IMR-90 (cell line): ENCODE results near the gene TFAP2C. TPM values are rescaled to one million over a fixed set of nuclear protein-coding genes. Genes with fewer than 3 reads are reported as not detected.

Experiments used
- ATAC-seq: fragments of 200-7000 bp; cut with Tn5 transposase; 2 replicates; pipeline ENCODE4 v1.9.1; 2020; ENCODE audit warnings: low read depth, mild to moderate bottlenecking, moderate library complexity
- BruUV-seq: library from RNA; stranded (reverse); fragments of 400-500 nt; replicated peaks from 2 replicates; lab custom pipeline; 2021; lab: Mats Ljungman, UMichigan
- CTCF ChIA-PET: fragments of 300-600 bp; formaldehyde crosslinking; extraction: SDS; loops from one replicate; lab custom pipeline; 2021; ENCODE audit warnings: antibody characterized with exemption; lab: Yijun Ruan, JAX
- POLR2A ChIA-PET: fragments of 300-600 bp; sonication (Branson Sonifier 250); formaldehyde crosslinking; loops from one replicate; lab custom pipeline; 2022; ENCODE audit warnings: antibody characterized with exemption; ENCODE audit not compliant: unreplicated experiment; lab: Charles Lee
- DNase-seq: peaks from one replicate; pipeline ENCODE4 v3.0.0; 2013
- H2AFZ ChIP-seq: replicated peaks from 2 replicates; pipeline ENCODE3; 2013; ENCODE audit warnings: low read length, mild to moderate bottlenecking; ENCODE audit not compliant: poor library complexity
- H2AK5ac ChIP-seq: 2 replicates; pipeline ENCODE4 v1.6.1; 2013; ENCODE audit warnings: low read depth, low read length, inconsistent platforms
- H2AK9ac ChIP-seq: replicated peaks from 2 replicates; pipeline ENCODE3; 2013; ENCODE audit warnings: mild to moderate bottlenecking, low read depth, low read length, moderate library complexity; ENCODE audit not compliant: poor library complexity
- H2BK120ac ChIP-seq: 2 replicates; pipeline ENCODE4 v1.6.1; 2013; ENCODE audit warnings: low read depth, low read length, inconsistent platforms
- H2BK15ac ChIP-seq: 3 replicates; pipeline ENCODE4 v1.6.1; 2013; ENCODE audit warnings: low read depth, low read length, inconsistent platforms
- H2BK20ac ChIP-seq: 2 replicates; pipeline ENCODE4 v1.6.1; 2013; ENCODE audit warnings: low read depth, mild to moderate bottlenecking, inconsistent platforms, low read length, moderate library complexity
- H2BK5ac ChIP-seq: 2 replicates; pipeline ENCODE4 v1.6.1; 2013; ENCODE audit warnings: mild to moderate bottlenecking, low read depth, low read length, inconsistent platforms; ENCODE audit not compliant: poor library complexity, severe bottlenecking
- H3K14ac ChIP-seq: replicated peaks from 2 replicates; pipeline ENCODE4 v1.6.1; 2013; ENCODE audit warnings: low read depth, low read length, inconsistent platforms
- H3K18ac ChIP-seq: 2 replicates; pipeline ENCODE4 v1.6.1; 2013; ENCODE audit warnings: low read depth, low read length, control low read depth
- H3K23ac ChIP-seq: 2 replicates; pipeline ENCODE4 v1.6.1; 2013; ENCODE audit warnings: low read depth, low read length, inconsistent platforms
- H3K27ac ChIP-seq: 2 replicates; pipeline ENCODE4 v1.5.1; 2013; ENCODE audit warnings: mild to moderate bottlenecking, control low read depth, low read length; ENCODE audit not compliant: insufficient read depth
- H3K27me3 ChIP-seq: 2 replicates; pipeline ENCODE4 v1.6.1; 2013; ENCODE audit warnings: low read length; ENCODE audit not compliant: control insufficient read depth, insufficient read depth
- H3K36me3 ChIP-seq: 2 replicates; pipeline ENCODE4 v1.6.1; 2013; ENCODE audit warnings: low read length, mixed read lengths; ENCODE audit not compliant: control insufficient read depth, insufficient read depth
- H3K4ac ChIP-seq: 2 replicates; pipeline ENCODE4 v1.6.1; 2013; ENCODE audit warnings: low read depth, low read length, inconsistent platforms
- H3K4me1 ChIP-seq: 2 replicates; pipeline ENCODE4 v1.6.1; 2013; ENCODE audit warnings: low read length, mixed read lengths; ENCODE audit not compliant: control insufficient read depth, insufficient read depth
- H3K4me2 ChIP-seq: 2 replicates; pipeline ENCODE4 v1.6.1; 2013; ENCODE audit warnings: low read depth, mild to moderate bottlenecking, control low read depth, low read length, moderate library complexity
- H3K4me3 ChIP-seq: 2 replicates; pipeline ENCODE4 v1.5.1; 2013; ENCODE audit warnings: low read depth, mild to moderate bottlenecking, control low read depth, low read length, moderate library complexity; ENCODE audit not compliant: insufficient read depth
- H3K56ac ChIP-seq: 2 replicates; pipeline ENCODE4 v1.6.1; 2013; ENCODE audit warnings: low read length, inconsistent platforms; ENCODE audit not compliant: insufficient read depth; ENCODE audit errors: extremely low read depth
- H3K79me1 ChIP-seq, 2 experiments: 2 replicates each; pipeline ENCODE4 v1.6.1; 2013; ENCODE audit warnings: low read length in 2 of 2, inconsistent platforms in 1 of 2, low read depth in 1 of 2
- H3K9ac ChIP-seq: 2 replicates; pipeline ENCODE4 v1.6.1; 2013; ENCODE audit warnings: low read depth, low read length, control low read depth
- H3K9me1 ChIP-seq: 2 replicates; pipeline ENCODE4 v1.6.1; 2013; ENCODE audit warnings: low read length, inconsistent platforms; ENCODE audit not compliant: insufficient read depth
- H3K9me3 ChIP-seq: 2 replicates; pipeline ENCODE4 v1.6.1; 2013; ENCODE audit warnings: low read length; ENCODE audit not compliant: control insufficient read depth, insufficient read depth
- H4K20me1 ChIP-seq: 2 replicates; pipeline ENCODE4 v1.6.1; 2013; ENCODE audit warnings: low read length, inconsistent platforms; ENCODE audit not compliant: insufficient read depth
- H4K5ac ChIP-seq: 2 replicates; pipeline ENCODE4 v1.6.1; 2013; ENCODE audit warnings: mild to moderate bottlenecking, low read depth, low read length, control low read depth
- H4K8ac ChIP-seq, 2 experiments: 2 replicates each; pipeline ENCODE4 v1.6.1; 2013; ENCODE audit warnings: low read depth in 2 of 2, low read length in 2 of 2, control low read depth in 1 of 2, inconsistent platforms in 1 of 2
- H4K91ac ChIP-seq: 2 replicates; pipeline ENCODE4 v1.6.1; 2013; ENCODE audit warnings: low read depth, low read length, inconsistent platforms; ENCODE audit not compliant: insufficient read depth
- BHLHE40 ChIP-seq: fragments of 150-350 bp; IDR thresholded peaks from 2 replicates; pipeline ENCODE4 v1.6.1; 2016; ENCODE audit warnings: mild to moderate bottlenecking, low read depth, low read length
- CEBPB ChIP-seq: IDR thresholded peaks from 2 replicates; pipeline ENCODE4 v1.6.1; 2012; ENCODE audit warnings: low read depth, low read length, improper control_type of control experiment
- MAZ ChIP-seq: IDR thresholded peaks from 2 replicates; pipeline ENCODE4 v1.6.1; 2012; ENCODE audit warnings: low read depth, mild to moderate bottlenecking, low read length, improper control_type of control experiment, moderate library complexity, borderline replicate concordance
- MXI1 ChIP-seq: IDR thresholded peaks from 2 replicates; pipeline ENCODE4 v1.6.1; 2012; ENCODE audit warnings: low read depth, mild to moderate bottlenecking, low read length, moderate library complexity, borderline replicate concordance
- NFE2L2 ChIP-seq: fragments of 150-350 bp; IDR thresholded peaks from 2 replicates; pipeline ENCODE4 v1.6.1; 2016; ENCODE audit warnings: low read depth, mild to moderate bottlenecking, low read length
- RFX5 ChIP-seq: IDR thresholded peaks from 2 replicates; pipeline ENCODE4 v1.8.0; 2012; ENCODE audit warnings: low read depth, mild to moderate bottlenecking, low read length, moderate library complexity
- SMC3 ChIP-seq: fragments of 150-350 bp; IDR thresholded peaks from 2 replicates; pipeline ENCODE4 v1.6.1; 2016; ENCODE audit warnings: low read depth, mild to moderate bottlenecking, antibody characterized with exemption, low read length, moderate library complexity
- WGBS, 2 experiments: methylation state at CpG; one replicate each; pipeline versions ENCODE4 v1.1.5 to v1.1.7; 2013; ENCODE audit warnings: missing lambda C conversion rate in 2 of 2; ENCODE audit not compliant: insufficient read length in 1 of 2; ENCODE audit errors: extremely low coverage in 2 of 2; 5-methylcytosine and 5-hydroxymethylcytosine counted together
- dilution Hi-C: fragments of 300-500 bp; cut with HindIII; formaldehyde crosslinking; loops from one replicate; pipeline ENCODE4 v1.14.3; 2018; ENCODE audit warnings: low sequenced_read_pairs; ENCODE audit not compliant: unreplicated experiment
- in situ Hi-C: fragments of 300-500 bp; cut with MboI; formaldehyde crosslinking; loops from 3 replicates; pipeline ENCODE4 v1.14.3; 2019; ENCODE audit warnings: low sequenced_read_pairs, inconsistent platforms, mixed read lengths
- intact Hi-C: fragments of 100-400 bp; cut with micrococcal nuclease; formaldehyde crosslinking; loops from 2 replicates; pipeline ENCODE4 v1.10.0; 2022
- polyA plus RNA-seq, 3 experiments: library from polyadenylated mRNA; depleted of rRNA; stranded (reverse); fragments of >200 nt; gene quantifications; 2 replicates each; pipeline ENCODE4 v1.2.3, GENCODE V29; 2012; ENCODE audit warnings: low replicate concordance in 1 of 3
- total RNA-seq: library from RNA; depleted of rRNA; stranded (reverse); fragments of >200 nt; gene quantifications from 2 replicates; pipeline ENCODE4 v1.2.3, GENCODE V29; 2012
- TF ChIP-seq, protein P1 (sequence below): conservative IDR thresholded peaks from 2 replicates; pipeline ENCODE4 v1.5.1; 2012; ENCODE audit warnings: mild to moderate bottlenecking, low read depth, low read length, improper control_type of control experiment
- TF ChIP-seq, protein P2 (sequence below): fragments of 150-350 bp; IDR thresholded peaks from 2 replicates; pipeline ENCODE4 v1.6.1; 2016; ENCODE audit warnings: low read depth, mild to moderate bottlenecking, low read length, moderate library complexity, borderline replicate concordance

The TFAP2C gene
- total and polyA plus RNA-seq, 2 of the 4 experiments (the other 2 are of a cell fraction), result under 0.01 to 0.05 TPM

DNA sequence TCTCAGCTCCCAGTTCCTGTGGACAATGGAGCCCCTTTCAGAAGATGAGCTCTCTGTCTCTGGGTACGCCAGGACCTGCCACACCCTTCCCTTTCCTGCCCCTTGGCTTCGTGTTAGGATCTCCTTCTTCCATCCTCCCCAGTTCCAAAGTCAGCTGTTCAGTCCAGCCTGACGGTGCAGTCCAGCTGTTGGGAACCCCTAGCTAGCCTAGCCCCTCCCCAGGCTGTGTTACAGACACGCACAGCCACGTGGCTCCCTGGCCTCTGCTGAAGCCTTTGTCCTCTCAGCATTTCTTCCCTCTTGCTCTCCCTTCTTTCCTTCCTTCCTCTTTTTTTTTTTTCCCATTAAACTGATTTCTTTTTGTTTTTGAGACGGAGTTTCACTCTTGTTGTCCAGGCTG is 12.4 kb upstream of the TFAP2C start:
- ATAC-seq (no peak), DNase-seq (no peak)
- H2BK5ac ChIP-seq, result no peak overlapping the region
- H3K9me3 ChIP-seq, result no peaks in the 10 kb centered on the region
- H3K36me3 ChIP-seq, result no peaks in the 10 kb centered on the region
- ChIA-PET CTCF (no interaction called here), POLR2A (no interaction called here)
- no peak overlapping the region for H3K4ac ChIP-seq
- H3K9me1 ChIP-seq, result no peaks in the 10 kb centered on the region
- no peak overlapping the region for H3K23ac ChIP-seq
- no peaks in the 10 kb centered on the region for H4K20me1 ChIP-seq
- no peak overlapping the region for H3K4me3 ChIP-seq
- peaks cover 4% of the 10 kb centered on the region; the same call in 1 of the 2 replicates for H3K27me3 ChIP-seq
- no peaks in the 10 kb centered on the region for H3K79me1 ChIP-seq
- WGBS, 2 experiments, result 39% methylated on average over 3 of the region's 6 CpGs; no CpG with 5 or more reads in 1 of the 2 experiments
- TF ChIP-seq MAZ (no peak), SMC3 (no peak), BHLHE40 (no peak), MXI1 (no peak), RFX5 (no peak), NFE2L2 (no peak), CEBPB (no peak)
- TF ChIP-seq, protein P1, sequence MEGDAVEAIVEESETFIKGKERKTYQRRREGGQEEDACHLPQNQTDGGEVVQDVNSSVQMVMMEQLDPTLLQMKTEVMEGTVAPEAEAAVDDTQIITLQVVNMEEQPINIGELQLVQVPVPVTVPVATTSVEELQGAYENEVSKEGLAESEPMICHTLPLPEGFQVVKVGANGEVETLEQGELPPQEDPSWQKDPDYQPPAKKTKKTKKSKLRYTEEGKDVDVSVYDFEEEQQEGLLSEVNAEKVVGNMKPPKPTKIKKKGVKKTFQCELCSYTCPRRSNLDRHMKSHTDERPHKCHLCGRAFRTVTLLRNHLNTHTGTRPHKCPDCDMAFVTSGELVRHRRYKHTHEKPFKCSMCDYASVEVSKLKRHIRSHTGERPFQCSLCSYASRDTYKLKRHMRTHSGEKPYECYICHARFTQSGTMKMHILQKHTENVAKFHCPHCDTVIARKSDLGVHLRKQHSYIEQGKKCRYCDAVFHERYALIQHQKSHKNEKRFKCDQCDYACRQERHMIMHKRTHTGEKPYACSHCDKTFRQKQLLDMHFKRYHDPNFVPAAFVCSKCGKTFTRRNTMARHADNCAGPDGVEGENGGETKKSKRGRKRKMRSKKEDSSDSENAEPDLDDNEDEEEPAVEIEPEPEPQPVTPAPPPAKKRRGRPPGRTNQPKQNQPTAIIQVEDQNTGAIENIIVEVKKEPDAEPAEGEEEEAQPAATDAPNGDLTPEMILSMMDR, result no peak
- TF ChIP-seq, protein P2, sequence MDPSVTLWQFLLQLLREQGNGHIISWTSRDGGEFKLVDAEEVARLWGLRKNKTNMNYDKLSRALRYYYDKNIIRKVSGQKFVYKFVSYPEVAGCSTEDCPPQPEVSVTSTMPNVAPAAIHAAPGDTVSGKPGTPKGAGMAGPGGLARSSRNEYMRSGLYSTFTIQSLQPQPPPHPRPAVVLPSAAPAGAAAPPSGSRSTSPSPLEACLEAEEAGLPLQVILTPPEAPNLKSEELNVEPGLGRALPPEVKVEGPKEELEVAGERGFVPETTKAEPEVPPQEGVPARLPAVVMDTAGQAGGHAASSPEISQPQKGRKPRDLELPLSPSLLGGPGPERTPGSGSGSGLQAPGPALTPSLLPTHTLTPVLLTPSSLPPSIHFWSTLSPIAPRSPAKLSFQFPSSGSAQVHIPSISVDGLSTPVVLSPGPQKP, result no peak
- H2AK5ac ChIP-seq, result no peak overlapping the region
- H3K56ac ChIP-seq, result no peak overlapping the region
- no peaks in the 10 kb centered on the region for H3K4me1 ChIP-seq
- H3K18ac ChIP-seq, result no peak overlapping the region
- H3K27ac ChIP-seq, result no peak overlapping the region
- no peak overlapping the region for H3K4me2 ChIP-seq
- no peak overlapping the region for H3K14ac ChIP-seq
- no peak overlapping the region for H2BK20ac ChIP-seq
- intact Hi-C loops (no loop called here), dilution Hi-C loops (no loop called here), in situ Hi-C loops (no loop called here)
- no peak overlapping the region for H2AK9ac ChIP-seq
- no peak overlapping the region for H3K9ac ChIP-seq
- H4K5ac ChIP-seq, result no peak overlapping the region
- H2BK15ac ChIP-seq, result no peak overlapping the region
- no peak overlapping the region for H4K91ac ChIP-seq
- no peak overlapping the region for H2BK120ac ChIP-seq
- H4K8ac ChIP-seq, result no peak overlapping the region
- no TSS peak for BruUV-seq
- no peak overlapping the region for H2AFZ ChIP-seq
